BLaER1 (cell line): Measurements from ENCODE around the gene MBP.

ENCODE experiments used
- H3K27ac ChIP-seq: shearing (Covaris generic); formaldehyde crosslinking; 2 replicates; pipeline ENCODE4 v1.8.1; 2022
- H3K27me3 ChIP-seq: shearing (Covaris generic); formaldehyde crosslinking; 2 replicates; pipeline ENCODE4 v1.8.1; 2022
- H3K36me3 ChIP-seq: shearing (Covaris generic); formaldehyde crosslinking; 2 replicates; pipeline ENCODE4 v1.8.1; 2022
- H3K4me1 ChIP-seq: shearing (Covaris generic); formaldehyde crosslinking; 2 replicates; pipeline ENCODE4 v1.8.1; 2022
- H3K4me2 ChIP-seq: shearing (Covaris generic); formaldehyde crosslinking; 2 replicates; pipeline ENCODE4 v1.8.1; 2022
- H3K4me3 ChIP-seq: shearing (Covaris generic); formaldehyde crosslinking; 2 replicates; pipeline ENCODE4 v1.8.1; 2022
- H3K9ac ChIP-seq: shearing (Covaris generic); formaldehyde crosslinking; 2 replicates; pipeline ENCODE4 v1.8.1; 2022
- H3K9me3 ChIP-seq: shearing (Covaris generic); formaldehyde crosslinking; 2 replicates; pipeline ENCODE4 v1.8.1; 2022
- H4K20me1 ChIP-seq: shearing (Covaris generic); formaldehyde crosslinking; 2 replicates; pipeline ENCODE4 v1.8.1; 2022
- Cebpa-rat ChIP-seq: shearing (Covaris generic); IDR thresholded peaks from 2 replicates; pipeline ENCODE4 v1.8.1; 2022

The MBP gene

DNA sequence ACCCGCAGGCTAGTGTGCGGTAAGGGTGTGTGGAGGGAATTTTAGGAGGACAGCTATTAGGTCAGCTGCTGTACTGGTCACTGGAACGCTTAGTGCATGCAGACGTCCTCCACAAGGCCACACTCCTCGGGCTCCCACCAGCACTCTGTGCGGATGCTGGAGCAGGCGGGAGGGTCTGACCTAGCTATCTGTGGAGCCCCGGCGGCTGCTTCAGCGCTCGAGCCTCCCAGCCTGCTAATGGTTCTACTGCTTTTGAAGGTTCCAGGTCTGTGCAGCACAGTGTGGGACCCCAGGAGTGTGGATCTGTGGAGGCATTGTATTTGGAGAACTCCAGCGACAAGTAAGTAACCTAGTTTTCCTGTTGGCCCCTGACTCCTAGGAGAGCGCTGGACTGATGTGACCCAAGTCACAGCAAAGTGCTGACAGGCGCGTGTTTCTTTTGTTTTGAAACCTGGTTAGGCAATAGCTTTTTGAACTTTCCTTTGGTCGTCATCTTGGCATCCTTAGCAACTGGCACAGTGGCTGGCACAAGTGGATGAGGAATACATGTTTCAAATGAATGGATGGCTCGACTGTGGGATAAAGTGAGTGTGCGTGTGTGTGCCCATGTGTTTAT is 196.8 kb downstream of the MBP start:
- Histone ChIP-seq H3K27ac (no peak overlapping the region), H3K36me3 (peaks cover 76% of the 10 kb centered on the region), H3K27me3 (no peaks in the 10 kb centered on the region), H3K9me3 (no peaks in the 10 kb centered on the region), H3K9ac (no peak overlapping the region), H3K4me3 (no peak overlapping the region), H4K20me1 (no peaks in the 10 kb centered on the region), H3K4me2 (no peak overlapping the region), H3K4me1 (no peaks in the 10 kb centered on the region)
- TF ChIP-seq Cebpa-rat, result no peak

- Histone ChIP-seq H3K27me3 (no peaks in the 10 kb centered on the region), H4K20me1 (no peaks in the 10 kb centered on the region), H3K4me1 (no peaks in the 10 kb centered on the region), H3K9me3 (no peaks in the 10 kb centered on the region), H3K27ac (no peak overlapping the region), H3K9ac (no peak overlapping the region), H3K4me2 (no peak overlapping the region), H3K36me3 (peaks cover 73% of the 10 kb centered on the region), H3K4me3 (no peak overlapping the region)
- TF ChIP-seq Cebpa-rat, result no peak
Observed at GRCh38 chr18:76932026-76932819, 200.4 kb downstream of the MBP start.

DNA sequence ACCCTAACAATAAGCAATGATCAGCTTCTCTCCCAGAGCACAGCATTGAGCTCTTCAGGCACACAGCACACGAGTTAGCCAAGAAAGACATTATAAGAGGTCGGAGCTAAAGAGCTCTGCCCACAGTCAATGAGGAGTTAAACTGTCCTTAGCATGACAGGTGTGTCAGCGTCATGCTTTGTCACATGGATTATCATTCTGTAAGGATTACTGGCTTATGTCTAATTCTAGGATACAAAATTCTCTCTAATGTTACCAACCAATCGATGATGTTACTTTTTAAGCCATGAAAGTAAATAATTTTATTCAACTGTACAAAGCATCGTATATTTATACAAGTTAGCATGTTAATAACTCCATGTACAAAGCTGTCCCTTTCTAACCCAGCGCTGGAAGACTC is 201.4 kb downstream of the MBP start:
- Histone ChIP-seq H3K9ac (no peak overlapping the region), H3K4me1 (no peaks in the 10 kb centered on the region), H3K9me3 (no peaks in the 10 kb centered on the region), H3K27ac (no peak overlapping the region), H4K20me1 (no peaks in the 10 kb centered on the region), H3K27me3 (no peaks in the 10 kb centered on the region), H3K4me2 (no peak overlapping the region), H3K4me3 (no peak overlapping the region), H3K36me3 (peaks cover 70% of the 10 kb centered on the region)
- TF ChIP-seq Cebpa-rat, result no peak
